Prostate gland (tissue), 2 donors: ENCODE results near the gene NOTCH1. TPM values are rescaled to one million over a fixed set of nuclear protein-coding genes. Genes with fewer than 3 reads are reported as not detected.

ENCODE experiments used
- DNase-seq: peaks from one replicate; pipeline ENCODE4 v3.0.0-alpha.2; 2019; ENCODE audit warnings: low spot score
- H3K27ac ChIP-seq, 2 donors: fragments of 200-600 bp; sonication (generic); 2 replicates each; pipeline ENCODE4 v1.5.1; 2017 to 2019
- H3K27me3 ChIP-seq: fragments of 200-600 bp; sonication (generic); replicated peaks from 2 replicates; pipeline ENCODE4 v1.5.1; 2019; ENCODE audit not compliant: insufficient read depth
- H3K36me3 ChIP-seq, 2 donors: fragments of 200-600 bp; sonication (generic); 1 replicate in 1 of 2; 2 replicates in 1 of 2; pipeline versions ENCODE4 v1.5.1 to v1.8.1; 2017 to 2019
- H3K4me1 ChIP-seq: fragments of 200-600 bp; sonication (generic); replicated peaks from 2 replicates; pipeline ENCODE4 v1.5.1; 2019
- H3K4me3 ChIP-seq, 2 donors: fragments of 200-600 bp; sonication (generic); 2 replicates each; pipeline ENCODE4 v1.5.1; 2017 to 2019
- H3K9me3 ChIP-seq: fragments of 200-600 bp; sonication (generic); 2 replicates; pipeline ENCODE4 v1.5.1; 2017
- POLR2A ChIP-seq: fragments of 450-650 bp; IDR thresholded peaks from one replicate; pipeline ENCODE4 v1.6.1; 2016; ENCODE audit warnings: antibody characterized with exemption, mild to moderate bottlenecking
- POLR2AphosphoS5 ChIP-seq: sonication (generic); formaldehyde crosslinking; IDR thresholded peaks from one replicate; pipeline ENCODE4 v1.6.1; 2017; ENCODE audit warnings: antibody characterized with exemption
- WGBS: methylation state at CpG from one replicate; pipeline ENCODE4 v1.1.5; 2018; 5-methylcytosine and 5-hydroxymethylcytosine counted together
- intact Hi-C: fragments of 100-400 bp; cut with DNase I; formaldehyde crosslinking; loops from one replicate; pipeline ENCODE4 v1.14.2; 2022
- total RNA-seq, 2 donors: library from RNA; depleted of rRNA; stranded (reverse); fragments of >200 nt; gene quantifications; one replicate each; pipeline ENCODE4 v1.1.0, GENCODE V29; 2016
- TF ChIP-seq, protein P1 (sequence below), 4 experiments: fragments of 200-600 bp in 2 of 4; fragments of 450-650 bp in 2 of 4; sonication (generic) in 2 of 4; IDR thresholded peaks; 1 replicate in 3 of 4; 2 replicates in 1 of 4; pipeline ENCODE4 v1.5.1; 2016 to 2019; ENCODE audit warnings: antibody characterized with exemption in 4 of 4, mild to moderate bottlenecking in 2 of 4, moderate library complexity in 2 of 4

Gene NOTCH1
- total RNA-seq, 2 donors from 2014 or later: 38.0 to 63.3 TPM

DNA sequence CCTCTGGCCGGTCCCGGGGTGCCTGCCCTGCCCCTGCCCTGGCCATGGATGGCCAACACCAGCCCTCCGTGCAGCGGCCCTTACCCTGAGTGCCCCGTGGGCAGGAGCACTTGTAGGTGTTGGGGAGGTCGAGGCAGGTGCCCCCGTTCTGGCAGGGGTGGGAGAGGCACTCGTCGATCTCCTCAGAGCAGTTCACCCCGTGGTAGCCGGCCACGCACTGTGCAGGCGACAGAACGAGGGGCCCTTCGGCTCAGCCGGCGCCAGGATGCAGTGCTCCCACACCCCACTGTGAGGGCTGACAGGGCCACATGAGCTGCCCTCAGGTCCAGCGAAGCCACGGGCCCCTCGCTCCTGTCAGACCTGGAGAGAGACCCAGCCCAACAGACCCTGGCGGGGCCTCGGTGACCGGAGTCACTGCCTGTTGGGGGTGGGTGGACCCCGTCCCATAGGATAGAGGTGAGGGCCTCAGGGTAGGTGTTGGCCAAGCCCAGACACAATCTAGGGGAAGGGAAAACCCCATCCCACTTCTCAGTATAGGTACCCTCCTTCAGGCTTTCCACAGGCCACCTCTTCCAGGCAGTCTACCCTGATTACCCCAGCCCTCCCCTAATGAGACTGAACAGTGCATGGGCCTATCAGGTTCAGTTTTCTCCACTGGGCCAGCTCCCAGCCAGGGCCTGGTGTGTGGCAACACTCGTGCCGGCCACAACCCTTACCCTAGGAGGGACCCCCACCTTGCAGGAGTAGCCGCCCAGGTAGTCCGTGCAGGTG, 38.4 kb downstream of the NOTCH1 start:
- intact Hi-C loops: no loop called here
- no peak for DNase-seq
- H3K9me3 ChIP-seq: no peaks in the 10 kb centered on the region
- peaks cover 6 to 41% of the 10 kb centered on the region in 2 donors for H3K36me3 ChIP-seq
- H3K4me1 ChIP-seq: no peaks in the 10 kb centered on the region
- H3K27ac ChIP-seq: no peak overlapping the region
- TF ChIP-seq, protein P1, sequence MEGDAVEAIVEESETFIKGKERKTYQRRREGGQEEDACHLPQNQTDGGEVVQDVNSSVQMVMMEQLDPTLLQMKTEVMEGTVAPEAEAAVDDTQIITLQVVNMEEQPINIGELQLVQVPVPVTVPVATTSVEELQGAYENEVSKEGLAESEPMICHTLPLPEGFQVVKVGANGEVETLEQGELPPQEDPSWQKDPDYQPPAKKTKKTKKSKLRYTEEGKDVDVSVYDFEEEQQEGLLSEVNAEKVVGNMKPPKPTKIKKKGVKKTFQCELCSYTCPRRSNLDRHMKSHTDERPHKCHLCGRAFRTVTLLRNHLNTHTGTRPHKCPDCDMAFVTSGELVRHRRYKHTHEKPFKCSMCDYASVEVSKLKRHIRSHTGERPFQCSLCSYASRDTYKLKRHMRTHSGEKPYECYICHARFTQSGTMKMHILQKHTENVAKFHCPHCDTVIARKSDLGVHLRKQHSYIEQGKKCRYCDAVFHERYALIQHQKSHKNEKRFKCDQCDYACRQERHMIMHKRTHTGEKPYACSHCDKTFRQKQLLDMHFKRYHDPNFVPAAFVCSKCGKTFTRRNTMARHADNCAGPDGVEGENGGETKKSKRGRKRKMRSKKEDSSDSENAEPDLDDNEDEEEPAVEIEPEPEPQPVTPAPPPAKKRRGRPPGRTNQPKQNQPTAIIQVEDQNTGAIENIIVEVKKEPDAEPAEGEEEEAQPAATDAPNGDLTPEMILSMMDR (IDR thresholded peaks at IDR 0.05): no peak
- no peak for TF ChIP-seq POLR2A
- H3K27me3 ChIP-seq: no peaks in the 10 kb centered on the region
- 90% methylated on average over 27 of the region's 28 CpGs for WGBS
- no peak overlapping the region for H3K4me3 ChIP-seq

DNA sequence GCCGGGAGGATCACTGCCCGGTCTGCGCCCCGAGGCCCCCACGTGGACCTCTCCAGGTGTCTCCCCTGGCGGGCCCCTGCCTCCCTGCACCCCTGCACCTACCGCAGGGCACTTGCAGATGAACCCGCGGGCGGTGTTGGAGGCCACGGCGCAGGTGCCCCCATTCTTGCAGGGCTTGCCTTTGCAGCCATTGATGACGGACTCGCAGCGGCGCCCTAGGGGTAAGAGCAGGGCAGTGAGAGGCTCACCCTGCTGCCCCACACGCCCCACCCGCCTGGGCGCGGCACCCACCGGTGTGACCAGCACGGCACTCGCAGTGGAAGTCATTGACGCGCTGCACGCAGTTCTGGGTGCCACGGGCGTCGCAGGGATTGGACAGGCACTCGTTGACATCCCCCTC, 39.4 kb downstream of the NOTCH1 start:
- TF ChIP-seq POLR2AphosphoS5 (no peak), POLR2A (no peak)
- TF ChIP-seq, protein P1 (IDR thresholded peaks at IDR 0.05): no peak

DNA sequence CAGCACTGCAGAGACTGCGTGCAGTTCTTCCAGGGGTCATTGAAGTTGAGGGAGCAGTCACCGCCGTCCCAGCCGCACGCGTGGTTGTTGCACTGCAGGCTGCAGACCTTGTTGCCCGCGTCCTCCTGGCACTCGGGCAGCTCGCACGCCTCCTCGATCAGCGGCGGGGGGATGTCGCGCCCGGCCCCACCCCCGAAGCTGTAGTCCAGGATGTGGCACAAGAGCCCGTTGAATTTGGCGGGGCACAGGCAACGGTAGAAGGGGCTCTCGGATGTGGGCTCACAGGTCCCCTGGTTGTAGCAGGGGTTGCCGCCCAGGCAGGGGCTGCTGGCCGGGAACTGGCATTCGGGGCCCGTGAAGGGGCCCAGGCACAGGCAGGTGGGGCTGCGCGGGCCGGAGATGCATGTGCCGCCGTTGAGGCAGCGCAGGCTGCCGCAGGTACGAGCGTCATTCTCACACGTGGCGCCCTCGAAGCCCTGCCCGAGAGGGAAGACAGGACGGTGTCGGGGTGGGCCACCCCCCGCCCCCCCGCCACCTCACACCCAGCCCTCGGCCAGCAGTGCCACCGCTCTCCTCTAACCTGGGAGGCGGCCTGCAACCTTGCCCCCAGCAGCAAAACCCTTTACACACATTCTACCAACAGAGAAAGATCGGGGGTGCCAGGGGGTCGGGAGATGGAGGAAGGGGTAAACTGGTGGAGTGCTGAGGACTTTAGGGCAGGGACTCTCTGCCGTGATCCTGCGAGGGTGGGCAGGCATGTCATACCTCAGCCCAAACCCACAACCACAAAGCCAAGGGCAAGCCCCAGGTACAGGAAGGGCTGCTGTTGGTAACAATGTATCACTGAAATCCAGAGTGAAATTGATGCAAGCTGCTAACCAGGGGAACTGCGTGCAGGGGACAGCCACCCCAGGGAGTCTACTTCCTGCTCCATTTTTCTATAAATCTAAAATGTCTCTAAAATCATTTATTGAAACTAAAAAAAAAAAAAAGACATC, 40.1 kb downstream of the NOTCH1 start:
- H3K36me3 ChIP-seq: peaks cover 6 to 41% of the 10 kb centered on the region in 2 donors
- 89% methylated on average over 51 of the region's 51 CpGs for WGBS

More for the DNA sequence above, 39.4 kb downstream of the NOTCH1 start:
- DNase-seq: no peak
- WGBS: 89% methylated on average over 30 of the region's 30 CpGs
- Histone ChIP-seq H3K27me3 (no peaks in the 10 kb centered on the region), H3K27ac (no peak overlapping the region), H3K36me3 (peaks cover 6 to 41% of the 10 kb centered on the region in 2 donors), H3K4me3 (no peak overlapping the region), H3K9me3 (no peaks in the 10 kb centered on the region), H3K4me1 (no peaks in the 10 kb centered on the region)
- intact Hi-C loops: no loop called here

DNA sequence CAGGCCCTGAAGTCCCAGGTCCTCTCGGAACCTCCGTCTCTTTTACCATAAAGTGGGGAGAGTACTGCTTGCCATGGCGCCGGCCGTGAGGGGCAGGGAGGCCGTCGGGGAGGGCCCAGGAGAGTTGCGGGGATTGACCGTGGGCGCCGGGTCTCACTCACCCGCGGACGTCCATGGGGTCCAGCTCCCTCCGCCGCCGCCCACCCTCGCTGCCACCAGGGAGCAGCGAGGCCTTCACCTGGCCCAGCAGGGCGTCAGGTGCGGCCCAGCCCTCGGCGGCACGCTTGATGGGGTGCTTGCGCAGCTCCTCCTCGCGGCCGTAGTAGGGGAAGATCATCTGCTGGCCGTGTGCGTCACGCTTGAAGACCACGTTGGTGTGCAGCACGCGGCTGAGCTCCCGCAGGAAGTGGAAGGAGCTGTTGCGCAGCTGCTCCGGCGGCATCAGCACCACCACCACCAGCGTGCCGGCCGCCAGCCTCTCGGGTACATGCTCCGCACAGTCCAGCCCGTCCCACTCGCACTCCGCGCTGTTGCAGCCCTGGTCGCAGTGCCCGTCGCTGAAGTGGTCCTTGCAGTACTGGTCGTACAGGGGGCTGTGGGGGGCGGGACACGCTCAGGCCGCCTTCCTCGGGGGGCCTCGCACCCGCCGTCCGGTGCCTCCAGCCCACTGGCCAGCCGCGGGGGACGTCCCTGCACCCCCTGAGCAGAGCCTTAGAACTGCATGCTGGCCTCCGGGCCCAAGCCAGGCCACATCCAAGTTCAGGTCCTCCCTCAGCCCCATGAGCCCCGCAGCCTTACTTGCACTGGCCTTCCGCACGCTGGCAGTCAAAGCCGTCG, 41.1 kb downstream of the NOTCH1 start:
- no peaks in the 10 kb centered on the region for H3K27me3 ChIP-seq
- TF ChIP-seq POLR2AphosphoS5: no peak
- no peak for TF ChIP-seq POLR2A
- TF ChIP-seq, protein P1 (IDR thresholded peaks at IDR 0.05): no peak
- intact Hi-C loops: no loop called here
- H3K36me3 ChIP-seq: peaks cover 6 to 41% of the 10 kb centered on the region in 2 donors
- DNase-seq: no peak
- H3K4me3 ChIP-seq: no peak overlapping the region
- H3K27ac ChIP-seq: no peak overlapping the region
- WGBS: 90% methylated on average over 64 of the region's 68 CpGs
- no peaks in the 10 kb centered on the region for H3K4me1 ChIP-seq
- no peaks in the 10 kb centered on the region for H3K9me3 ChIP-seq

More for the DNA sequence above, 40.1 kb downstream of the NOTCH1 start:
- no peak overlapping the region for H3K27ac ChIP-seq
- no peaks in the 10 kb centered on the region for H3K27me3 ChIP-seq
- DNase-seq: no peak
- TF ChIP-seq POLR2AphosphoS5: no peak
- TF ChIP-seq, protein P1 (IDR thresholded peaks at IDR 0.05): no peak
- TF ChIP-seq POLR2A: no peak
- no peaks in the 10 kb centered on the region for H3K4me1 ChIP-seq
- no peaks in the 10 kb centered on the region for H3K9me3 ChIP-seq
- intact Hi-C loops: no loop called here
- H3K4me3 ChIP-seq: no peak overlapping the region
